WTC11 (cell line): ENCODE results near the gene LYRM4. TPM values are rescaled to one million over a fixed set of nuclear protein-coding genes. Genes with fewer than 3 reads are reported as not detected.

ENCODE experiments used
- ATAC-seq: fragments of 200-7000 bp; cut with Tn5 transposase; 2 replicates; pipeline ENCODE4 v1.10.0; 2021; ENCODE audit warnings: mild to moderate bottlenecking, moderate library complexity
- CTCF ChIA-PET: fragments of 300-600 bp; sonication (Branson Sonifier 250); formaldehyde crosslinking; loops from one replicate; lab custom pipeline; 2021; ENCODE audit warnings: antibody characterized with exemption; lab: Charles Lee
- POLR2A ChIA-PET: fragments of 350-600 bp; sonication (Branson Sonifier 250); formaldehyde crosslinking; loops from one replicate; lab custom pipeline; 2021; ENCODE audit warnings: antibody characterized with exemption; lab: Charles Lee
- DNase-seq: peaks from one replicate; pipeline ENCODE4 v3.0.0; 2021; ENCODE audit warnings: low spot score
- H3K27ac Mint-ChIP-seq: 2 replicates; pipeline ENCODE4 v1.8.0; 2021; ENCODE audit warnings: mixed read lengths
- H3K27me3 Mint-ChIP-seq: 2 replicates; pipeline ENCODE4 v1.8.0; 2021; ENCODE audit warnings: low read depth, mild to moderate bottlenecking, moderate library complexity, mixed read lengths
- H3K36me3 Mint-ChIP-seq: 2 replicates; pipeline ENCODE4 v1.8.0; 2021; ENCODE audit warnings: mixed read lengths
- H3K4me1 Mint-ChIP-seq: 2 replicates; pipeline ENCODE4 v1.8.0; 2022; ENCODE audit warnings: mixed read lengths
- H3K4me3 Mint-ChIP-seq: 2 replicates; pipeline ENCODE4 v1.8.0; 2021; ENCODE audit warnings: mild to moderate bottlenecking, moderate library complexity, mixed read lengths
- H3K9me3 Mint-ChIP-seq: 2 replicates; pipeline ENCODE4 v1.8.0; 2021; ENCODE audit warnings: mixed read lengths
- ATF1 ChIP-seq: sonication (generic); formaldehyde crosslinking; IDR thresholded peaks from 2 replicates; pipeline ENCODE4 v1.8.1; 2023; ENCODE audit warnings: mild to moderate bottlenecking, moderate library complexity, missing genetic modification reagents
- ATF3 ChIP-seq: sonication (generic); formaldehyde crosslinking; conservative IDR thresholded peaks from 2 replicates; pipeline ENCODE4 v1.8.1; 2022; ENCODE audit warnings: mild to moderate bottlenecking, missing genetic modification reagents
- ELF4 ChIP-seq: sonication (generic); formaldehyde crosslinking; IDR thresholded peaks from 2 replicates; pipeline ENCODE4 v1.8.1; 2022; ENCODE audit warnings: low read depth, mild to moderate bottlenecking, moderate library complexity, missing genetic modification reagents
- ESRRA ChIP-seq: sonication (generic); formaldehyde crosslinking; IDR thresholded peaks from 2 replicates; pipeline ENCODE4 v1.8.1; 2022; ENCODE audit warnings: mild to moderate bottlenecking, missing genetic modification reagents, borderline replicate concordance
- FOXJ3 ChIP-seq: sonication (generic); formaldehyde crosslinking; IDR thresholded peaks from 2 replicates; pipeline ENCODE4 v1.9.0; 2021; ENCODE audit warnings: missing genetic modification reagents, mild to moderate bottlenecking, borderline replicate concordance
- IRF1 ChIP-seq: sonication (generic); formaldehyde crosslinking; IDR thresholded peaks from 2 replicates; pipeline ENCODE4 v1.8.0; 2023; ENCODE audit warnings: missing genetic modification reagents
- MAX ChIP-seq: sonication (generic); formaldehyde crosslinking; IDR thresholded peaks from 2 replicates; pipeline ENCODE4 v1.8.0; 2022; ENCODE audit warnings: mild to moderate bottlenecking, missing genetic modification reagents
- MYBL2 ChIP-seq: sonication (generic); formaldehyde crosslinking; IDR thresholded peaks from 2 replicates; pipeline ENCODE4 v1.8.1; 2023; ENCODE audit warnings: mild to moderate bottlenecking, moderate library complexity, missing genetic modification reagents
- NR3C1 ChIP-seq: sonication (generic); formaldehyde crosslinking; conservative IDR thresholded peaks from 2 replicates; pipeline ENCODE4 v1.8.1; 2023; ENCODE audit warnings: low read depth, mild to moderate bottlenecking, missing genetic modification reagents
- PREB ChIP-seq: sonication (generic); formaldehyde crosslinking; IDR thresholded peaks from 2 replicates; pipeline ENCODE4 v1.8.1; 2022; ENCODE audit warnings: mild to moderate bottlenecking, missing genetic modification reagents, moderate library complexity, borderline replicate concordance
- RELA ChIP-seq: sonication (generic); formaldehyde crosslinking; IDR thresholded peaks from 2 replicates; pipeline ENCODE4 v1.8.1; 2022; ENCODE audit warnings: missing genetic modification reagents, mild to moderate bottlenecking, borderline replicate concordance
- SMAD3 ChIP-seq: sonication (generic); formaldehyde crosslinking; IDR thresholded peaks from 2 replicates; pipeline ENCODE4 v1.8.0; 2022; ENCODE audit warnings: missing genetic modification reagents, mild to moderate bottlenecking, borderline replicate concordance
- ZBTB43 ChIP-seq: sonication (generic); formaldehyde crosslinking; IDR thresholded peaks from 2 replicates; pipeline ENCODE4 v1.8.1; 2023; ENCODE audit warnings: mild to moderate bottlenecking, missing genetic modification reagents
- ZNF219 ChIP-seq: sonication (generic); formaldehyde crosslinking; IDR thresholded peaks from 2 replicates; pipeline ENCODE4 v1.8.0; 2023; ENCODE audit warnings: missing genetic modification reagents, mild to moderate bottlenecking, borderline replicate concordance
- ZNF512 ChIP-seq: sonication (generic); formaldehyde crosslinking; IDR thresholded peaks from 2 replicates; pipeline ENCODE4 v1.8.1; 2022; ENCODE audit warnings: missing genetic modification reagents, borderline replicate concordance
- total RNA-seq: library from RNA; stranded (reverse); gene quantifications from 3 replicates; pipeline ENCODE4 v1.2.3, GENCODE V29; 2021
- TF ChIP-seq, protein P1 (sequence below): fragments of 250-450 bp; sonication (Bioruptor Pico); IDR thresholded peaks from 2 replicates; pipeline ENCODE4 v2.1.2; 2022; ENCODE audit warnings: mild to moderate bottlenecking, moderate library complexity

LYRM4 gene
- total RNA-seq, 1 experiment from 2014 or later, result 49.7 TPM

GRCh38 chr6:5110246-5110645, 150.5 kb downstream of the LYRM4 start:
- DNase-seq (no peak), ATAC-seq (no peak)
- no peaks in the 10 kb centered on the region for H3K36me3 Mint-ChIP-seq
- CTCF ChIA-PET, result no interaction called here
- H3K27me3 Mint-ChIP-seq, result no peaks in the 10 kb centered on the region
- H3K4me3 Mint-ChIP-seq, result no peak overlapping the region
- no peak overlapping the region for H3K27ac Mint-ChIP-seq
- no peak for TF ChIP-seq IRF1
- TF ChIP-seq MAX, result no peak
- no peak for TF ChIP-seq ESRRA (CRISPR knock-in tag)
- no peak for TF ChIP-seq PREB (CRISPR knock-in tag)
- TF ChIP-seq ZBTB43 (CRISPR knock-in tag), result no peak
- no peak for TF ChIP-seq ATF1 (CRISPR knock-in tag)
- no peak for TF ChIP-seq ELF4 (CRISPR knock-in tag)
- POLR2A ChIA-PET, result no interaction called here
- peaks cover 17% of the 10 kb centered on the region for H3K4me1 Mint-ChIP-seq
- no peaks in the 10 kb centered on the region for H3K9me3 Mint-ChIP-seq

DNA sequence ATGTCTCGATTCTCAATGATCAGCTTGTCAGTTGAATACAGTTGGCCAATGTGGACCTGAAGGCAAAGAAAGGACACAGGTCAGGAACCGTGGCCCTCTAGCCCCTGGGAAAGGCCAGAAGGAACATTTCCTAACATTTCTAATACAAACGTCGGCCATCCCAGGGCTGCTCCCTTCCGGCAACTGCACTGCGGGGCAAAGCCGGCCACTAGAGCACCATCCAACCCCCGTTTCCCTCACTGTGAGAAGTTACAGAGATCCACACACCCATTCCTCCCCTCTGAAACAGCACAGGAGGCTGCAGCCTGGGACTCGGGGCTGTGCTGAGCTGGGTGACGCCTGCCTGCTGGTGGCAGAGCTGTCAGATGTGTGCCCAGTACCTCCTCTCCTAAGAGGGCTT, 151.3 kb downstream of the LYRM4 start:
- Mint-ChIP-seq H3K36me3 (no peaks in the 10 kb centered on the region), H3K4me1 (peaks cover 17% of the 10 kb centered on the region), H3K4me3 (no peak overlapping the region), H3K27me3 (no peaks in the 10 kb centered on the region), H3K9me3 (no peaks in the 10 kb centered on the region), H3K27ac (no peak overlapping the region)
- ATAC-seq, result no peak
- POLR2A ChIA-PET, result interaction anchor here (0.6 kb wide), 1 partner anchor 306 kb away, joined by 4 read pairs; no protein-coding TSS in a partner anchor
- no peak for DNase-seq
- CTCF ChIA-PET, result interaction anchor here (1.2 kb wide), 1 partner anchor 8 kb away, joined by 3 read pairs; no protein-coding TSS in a partner anchor
- TF ChIP-seq ZNF512, result no peak
- TF ChIP-seq NR3C1 (CRISPR knock-in tag), result no peak
- TF ChIP-seq, protein P1, sequence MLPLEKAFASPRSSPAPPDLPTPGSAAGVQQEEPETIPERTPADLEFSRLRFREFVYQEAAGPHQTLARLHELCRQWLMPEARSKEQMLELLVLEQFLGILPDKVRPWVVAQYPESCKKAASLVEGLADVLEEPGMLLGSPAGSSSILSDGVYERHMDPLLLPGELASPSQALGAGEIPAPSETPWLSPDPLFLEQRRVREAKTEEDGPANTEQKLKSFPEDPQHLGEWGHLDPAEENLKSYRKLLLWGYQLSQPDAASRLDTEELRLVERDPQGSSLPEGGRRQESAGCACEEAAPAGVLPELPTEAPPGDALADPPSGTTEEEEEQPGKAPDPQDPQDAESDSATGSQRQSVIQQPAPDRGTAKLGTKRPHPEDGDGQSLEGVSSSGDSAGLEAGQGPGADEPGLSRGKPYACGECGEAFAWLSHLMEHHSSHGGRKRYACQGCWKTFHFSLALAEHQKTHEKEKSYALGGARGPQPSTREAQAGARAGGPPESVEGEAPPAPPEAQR (CRISPR knock-in tag), result no peak
- no peak for TF ChIP-seq ZNF219 (CRISPR knock-in tag)
- no peak for TF ChIP-seq ATF3
- TF ChIP-seq RELA, result no peak
- TF ChIP-seq SMAD3, result no peak
- no peak for TF ChIP-seq ESRRA (CRISPR knock-in tag)
- no peak for TF ChIP-seq MYBL2 (CRISPR knock-in tag)
- no peak for TF ChIP-seq PREB (CRISPR knock-in tag)
- no peak for TF ChIP-seq FOXJ3 (CRISPR knock-in tag)
